Stimulated activated naive B cell treated with anti-CD40 and anti-IgM and Interleukin-4, amounts not matched to agents 10 μg/mL and 1 μg/mL and 100 μg/mL, for 72 hours (primary cell): ENCODE measurements around the gene IL24.
"Not testable (repeated sequence)": the region's sequence is repeated elsewhere in the genome, so short reads cannot be mapped to it uniquely, and the experiment has no call there.

ENCODE experiments used
- ATAC-seq, 2 donors: fragments of 150-1000 bp; cut with Tn5 transposase; replicated peaks; 2 replicates each; pipeline ENCODE4 v1.10.0; 2021; ENCODE audit warnings: moderate library complexity in 1 of 2
- DNase-seq: peaks from one replicate; pipeline ENCODE4 v3.0.0; 2021
- H3K27ac Mint-ChIP-seq: one replicate; pipeline ENCODE4 v1.8.0; 2022; ENCODE audit warnings: mild to moderate bottlenecking, mixed read lengths
- H3K27me3 Mint-ChIP-seq, 2 donors: one replicate each; pipeline ENCODE4 v1.8.0; 2022; ENCODE audit warnings: mixed read lengths in 2 of 2
- H3K36me3 Mint-ChIP-seq, 2 donors: one replicate each; pipeline ENCODE4 v1.8.0; 2022; ENCODE audit warnings: mixed read lengths in 2 of 2, mild to moderate bottlenecking in 1 of 2
- H3K4me1 Mint-ChIP-seq, 2 donors: one replicate each; pipeline ENCODE4 v1.8.0; 2022; ENCODE audit warnings: mixed read lengths in 2 of 2, mild to moderate bottlenecking in 1 of 2
- H3K4me3 Mint-ChIP-seq, 2 donors: one replicate each; pipeline ENCODE4 v1.8.0; 2022; ENCODE audit warnings: mild to moderate bottlenecking in 2 of 2, mixed read lengths in 2 of 2, moderate library complexity in 1 of 2
- H3K9me3 Mint-ChIP-seq, 2 donors: one replicate each; pipeline ENCODE4 v1.8.0; 2022; ENCODE audit warnings: mixed read lengths in 2 of 2, mild to moderate bottlenecking in 1 of 2

The IL24 gene

DNA sequence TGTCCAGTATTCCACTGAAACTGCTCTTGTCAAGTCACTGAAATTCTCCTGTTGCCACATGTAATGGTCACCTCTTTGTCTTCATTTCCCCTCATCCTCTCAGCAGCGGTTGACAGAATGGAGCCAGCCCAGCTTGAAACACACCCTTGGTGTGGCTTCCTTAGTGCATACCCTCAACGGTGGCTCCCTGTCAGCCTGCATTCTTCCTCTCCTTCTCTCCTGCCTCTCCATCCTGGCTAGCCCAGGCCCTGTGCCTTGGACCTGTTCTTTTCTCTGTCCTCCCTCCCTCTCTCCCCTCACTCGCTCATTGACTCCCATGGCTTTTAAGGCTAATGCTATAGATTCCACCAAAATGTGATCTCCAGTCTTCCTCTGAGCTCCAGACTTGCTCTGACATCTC lies 20.8 kb downstream of the IL24 start:
- Mint-ChIP-seq H3K27ac (peak overlapping the region; percentile 85), H3K4me3 (no peak overlapping the region), H3K36me3 (peaks cover 64 to 71% of the 10 kb centered on the region in 2 donors), H3K9me3 (no peaks in the 10 kb centered on the region), H3K27me3 (no peaks in the 10 kb centered on the region), H3K4me1 (peaks cover 65% of the 10 kb centered on the region in 2 donors)
- ATAC-seq (no peak), DNase-seq (no peak)

DNA sequence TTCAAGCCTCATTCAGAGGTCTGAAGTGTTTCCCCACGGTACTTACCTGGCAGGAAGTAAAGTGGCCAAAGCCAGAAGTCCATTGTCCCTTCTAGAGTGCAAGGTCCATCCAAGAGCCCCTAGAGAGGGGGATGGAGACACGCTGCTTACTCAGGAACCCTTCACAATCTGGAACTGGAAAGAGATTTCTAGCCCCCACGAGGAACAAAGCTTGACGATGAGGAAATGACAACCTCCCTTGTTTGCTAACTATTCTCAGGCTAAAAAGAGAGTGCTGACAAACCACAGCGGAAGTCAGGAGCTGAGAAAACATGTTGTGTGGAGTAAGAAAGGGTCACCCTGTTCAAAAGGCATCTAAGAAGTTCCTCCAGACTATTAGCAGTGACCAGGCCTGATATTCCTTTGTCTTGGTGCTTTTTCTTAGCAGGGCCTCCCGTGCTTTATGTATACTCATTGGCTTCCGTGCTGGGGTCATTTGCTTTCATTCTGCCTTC lies 24.6 kb downstream of the IL24 start, which contains the start of gene FCMR:
TSS of gene FCMR (minus strand) at position 170 of the 494 bp plus-strand sequence. CDS start at position 83, 87 bp downstream.
- peaks cover 33% of the 10 kb centered on the region in 2 donors for H3K36me3 Mint-ChIP-seq
- ATAC-seq, result peak; percentile 4 to 5
- peaks cover 27 to 33% of the 10 kb centered on the region in 2 donors for H3K4me1 Mint-ChIP-seq
- no peak within 1 kb of the TSS for H3K27ac Mint-ChIP-seq
- no peaks in the 10 kb centered on the region for H3K27me3 Mint-ChIP-seq
- no peaks in the 10 kb centered on the region for H3K9me3 Mint-ChIP-seq
- no peak within 1 kb of the TSS for H3K4me3 Mint-ChIP-seq
- DNase-seq, result peak; percentile 53

DNA sequence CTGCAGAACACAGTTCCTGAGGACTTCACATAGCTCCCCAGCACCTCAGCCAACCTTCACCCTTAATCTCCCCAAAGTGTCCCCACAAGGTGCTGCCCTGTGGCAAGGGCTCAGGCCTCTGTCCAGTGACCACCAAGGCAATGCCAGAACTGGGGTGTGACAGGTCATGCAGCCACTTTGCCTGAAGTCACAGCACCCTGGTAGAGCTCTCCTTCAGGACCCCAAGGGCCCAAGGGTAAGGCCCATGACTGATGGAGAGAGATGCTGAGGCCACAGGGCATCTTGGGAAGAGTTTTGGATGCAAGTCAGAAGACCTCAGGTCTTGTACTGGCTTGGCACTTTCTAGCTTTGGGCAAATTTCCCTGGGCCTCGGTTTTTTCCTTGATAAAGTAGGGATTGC lies 25.3 kb downstream of the IL24 start:
- no peaks in the 10 kb centered on the region for H3K9me3 Mint-ChIP-seq
- no peaks in the 10 kb centered on the region for H3K27me3 Mint-ChIP-seq
- no peak overlapping the region for H3K4me3 Mint-ChIP-seq
- H3K27ac Mint-ChIP-seq, result no peak overlapping the region
- DNase-seq (no peak), ATAC-seq (no peak)
- peaks cover 27 to 28% of the 10 kb centered on the region in 2 donors for H3K36me3 Mint-ChIP-seq
- H3K4me1 Mint-ChIP-seq, result peaks cover 23 to 29% of the 10 kb centered on the region in 2 donors

DNA sequence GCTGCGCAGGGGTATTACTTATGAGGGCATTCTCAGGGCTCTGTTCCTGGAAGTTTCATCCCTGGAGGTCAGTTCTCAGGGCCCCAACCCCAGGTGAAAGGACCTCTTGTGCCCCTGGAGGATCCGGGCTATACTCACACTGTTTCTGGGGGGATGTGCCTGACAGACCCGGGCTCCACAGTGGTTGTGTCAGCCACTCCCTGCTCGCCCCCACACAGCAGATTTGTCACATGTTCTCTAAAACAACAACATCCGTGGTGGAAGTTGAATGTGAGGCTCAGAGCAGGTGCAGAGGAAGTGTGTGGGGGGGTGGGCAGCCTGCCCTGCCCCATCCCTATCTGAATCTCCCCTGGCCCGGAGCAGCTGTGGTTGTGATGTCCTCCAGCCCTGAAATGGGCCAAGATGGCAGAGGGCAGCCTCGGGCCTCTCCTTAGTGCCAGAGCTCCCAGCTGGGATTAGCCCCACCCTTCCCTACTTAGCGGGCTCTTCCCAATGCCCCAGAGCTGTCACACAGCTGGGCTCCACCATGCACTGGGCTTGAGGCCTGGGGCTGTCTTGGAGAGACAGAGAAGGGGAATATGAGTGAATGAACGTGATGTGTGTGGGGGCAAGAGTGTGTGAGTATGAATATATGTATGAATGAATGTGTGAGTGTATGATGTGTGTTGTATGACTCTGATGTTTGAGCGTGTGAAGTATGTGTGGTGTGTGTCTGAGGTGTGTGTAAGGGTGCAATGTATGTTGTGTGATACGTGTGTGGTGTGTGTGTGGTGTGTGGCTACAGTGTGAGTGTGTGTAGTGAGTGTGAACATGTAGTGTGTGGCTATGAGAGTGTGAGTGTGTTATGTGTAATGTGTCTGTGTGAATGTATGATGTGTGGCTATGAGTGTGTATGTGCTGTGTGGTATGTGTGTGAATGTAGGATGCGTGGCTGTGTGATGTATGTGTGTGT lies 26.0 kb downstream of the IL24 start:
- DNase-seq (peak; percentile 83), ATAC-seq (peak; percentile 54 to 69)
- Mint-ChIP-seq H3K27me3 (no peaks in the 10 kb centered on the region), H3K27ac (no peak overlapping the region), H3K4me1 (peaks cover 22 to 29% of the 10 kb centered on the region in 2 donors), H3K4me3 (no peak overlapping the region), H3K9me3 (no peaks in the 10 kb centered on the region), H3K36me3 (peaks cover 20 to 21% of the 10 kb centered on the region in 2 donors)

DNA sequence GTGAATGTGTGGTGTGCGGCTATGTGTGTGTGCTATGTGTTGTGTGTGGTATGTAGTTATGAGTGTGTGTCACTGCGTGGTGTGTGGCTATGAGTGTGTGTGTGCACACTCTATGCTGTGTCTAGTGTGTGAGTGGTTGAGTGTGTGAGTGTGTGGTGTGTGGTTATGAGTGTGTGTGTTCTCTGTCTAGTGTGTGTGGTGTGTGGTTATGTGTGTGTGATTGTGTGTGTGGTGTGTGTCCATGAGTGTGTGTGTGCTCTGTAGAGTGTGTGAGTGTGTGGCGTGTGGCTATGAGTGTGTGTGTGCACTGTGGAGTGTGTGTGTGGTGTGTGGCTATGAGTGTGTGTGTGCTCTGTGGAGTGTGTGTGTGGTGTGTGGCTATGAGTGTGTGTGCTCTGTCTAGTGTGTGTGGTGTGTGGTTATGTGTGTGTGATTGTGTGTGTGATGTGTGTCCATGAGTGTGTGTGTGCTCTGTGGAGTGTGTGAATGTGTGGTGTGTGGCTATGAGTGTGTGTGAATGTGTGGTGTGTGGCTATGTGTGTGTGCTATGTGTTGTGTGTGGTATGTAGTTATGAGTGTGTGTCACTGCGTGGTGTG lies 26.8 kb downstream of the IL24 start:
- H3K27me3 Mint-ChIP-seq, H3K9me3 Mint-ChIP-seq, ATAC-seq, H3K4me3 Mint-ChIP-seq, DNase-seq, H3K27ac Mint-ChIP-seq: not testable (repeated sequence)
- H3K4me1 Mint-ChIP-seq, result peaks cover 18 to 31% of the 10 kb centered on the region in 2 donors
- H3K36me3 Mint-ChIP-seq, result peaks cover 15 to 18% of the 10 kb centered on the region in 2 donors

DNA sequence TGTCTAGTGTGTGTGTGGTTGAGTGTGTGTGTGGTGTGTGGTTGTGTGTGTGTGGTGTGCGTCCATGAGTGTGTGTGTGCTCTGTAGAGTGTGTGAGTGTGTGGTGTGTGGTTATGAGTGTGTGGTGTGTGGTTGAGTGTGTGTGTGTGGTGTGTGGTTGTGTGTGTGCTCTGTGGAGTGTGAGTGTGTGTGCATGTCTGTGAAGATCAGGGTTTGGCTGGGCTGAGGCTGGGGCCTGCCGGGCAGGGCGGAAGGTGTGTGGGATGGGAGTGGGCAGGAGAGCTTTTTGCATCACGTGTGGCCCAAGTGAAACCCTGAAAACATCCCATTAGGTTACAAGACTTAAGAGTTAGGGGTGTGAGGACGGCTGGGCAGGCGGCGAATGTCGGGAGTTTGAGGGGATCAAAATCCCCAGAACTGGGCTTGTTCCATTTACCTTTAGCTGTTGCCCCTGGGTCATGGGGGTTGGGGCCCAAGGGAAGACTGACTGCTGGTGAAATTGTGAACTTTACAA lies 27.4 kb downstream of the IL24 start:
- peaks cover 20 to 35% of the 10 kb centered on the region in 2 donors for H3K4me1 Mint-ChIP-seq
- peaks cover 16 to 18% of the 10 kb centered on the region in 2 donors for H3K36me3 Mint-ChIP-seq
- DNase-seq (peak; percentile 80), ATAC-seq (peak; percentile 39 to 45)
- no peaks in the 10 kb centered on the region for H3K27me3 Mint-ChIP-seq
- no peaks in the 10 kb centered on the region for H3K9me3 Mint-ChIP-seq
- no peak overlapping the region for H3K27ac Mint-ChIP-seq
- H3K4me3 Mint-ChIP-seq, result no peak overlapping the region

DNA sequence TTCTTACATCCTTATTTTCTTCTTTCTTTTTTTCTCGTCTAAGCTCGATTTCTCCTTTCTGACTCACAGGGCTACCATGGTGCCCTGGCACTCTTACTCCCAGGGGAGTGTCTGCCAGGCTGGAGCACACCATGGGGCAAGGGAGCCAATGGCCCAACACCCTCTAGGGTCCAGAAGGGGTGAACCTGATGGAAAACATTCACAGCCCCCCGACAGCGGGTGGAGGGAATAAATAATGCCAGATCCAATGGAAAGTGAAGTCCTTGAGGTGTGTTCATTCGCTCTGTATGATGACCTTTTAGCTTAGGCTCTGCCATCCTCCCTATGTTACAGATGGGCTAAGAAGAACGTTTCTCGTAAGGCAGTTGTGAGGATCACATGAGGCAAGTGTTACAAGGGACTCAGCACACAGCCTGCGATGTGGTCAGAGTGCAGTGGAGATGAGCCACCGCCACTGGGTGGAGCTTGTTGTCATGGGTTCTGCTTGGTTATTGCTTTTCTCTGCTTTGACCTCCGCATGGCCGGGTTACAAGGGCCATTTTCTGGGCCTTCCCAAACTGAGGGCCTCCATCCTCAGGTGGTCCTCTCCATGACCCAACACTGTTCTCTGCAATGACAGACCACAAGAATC lies 28.0 kb downstream of the IL24 start:
- H3K36me3 Mint-ChIP-seq, result peaks cover 11 to 15% of the 10 kb centered on the region in 2 donors
- H3K4me3 Mint-ChIP-seq, result no peak overlapping the region
- no peak overlapping the region for H3K27ac Mint-ChIP-seq
- no peaks in the 10 kb centered on the region for H3K27me3 Mint-ChIP-seq
- H3K9me3 Mint-ChIP-seq, result no peaks in the 10 kb centered on the region
- DNase-seq (peak; percentile 84), ATAC-seq (peak; percentile 74)
- H3K4me1 Mint-ChIP-seq, result peaks cover 24 to 39% of the 10 kb centered on the region in 2 donors

DNA sequence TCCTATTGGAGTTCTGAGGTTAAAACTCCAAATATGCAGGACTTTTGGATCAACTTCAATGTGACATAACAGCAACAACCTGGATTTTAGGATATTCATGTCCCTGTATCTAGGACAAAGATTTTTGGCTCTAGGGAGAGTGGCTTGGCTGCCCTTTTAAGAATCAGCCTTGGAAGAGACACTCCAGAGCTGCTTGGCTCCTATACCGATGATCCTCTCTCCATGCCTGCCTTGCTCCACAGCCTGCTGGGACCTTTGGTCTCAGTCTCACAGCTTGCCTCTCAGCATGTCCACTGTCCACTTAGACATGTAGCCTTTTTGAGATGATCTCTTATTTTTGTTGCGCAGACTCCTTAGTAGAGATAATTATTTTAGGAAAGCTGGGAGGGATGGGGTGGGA lies 29.0 kb downstream of the IL24 start:
- H3K36me3 Mint-ChIP-seq, result peaks cover 3 to 6% of the 10 kb centered on the region in 2 donors
- no peak overlapping the region for H3K4me3 Mint-ChIP-seq
- ATAC-seq, result no peak
- no peaks in the 10 kb centered on the region for H3K9me3 Mint-ChIP-seq
- H3K27ac Mint-ChIP-seq, result no peak overlapping the region
- H3K4me1 Mint-ChIP-seq, result peaks cover 30 to 46% of the 10 kb centered on the region in 2 donors
- H3K27me3 Mint-ChIP-seq, result no peaks in the 10 kb centered on the region
- DNase-seq, result no peak

DNA sequence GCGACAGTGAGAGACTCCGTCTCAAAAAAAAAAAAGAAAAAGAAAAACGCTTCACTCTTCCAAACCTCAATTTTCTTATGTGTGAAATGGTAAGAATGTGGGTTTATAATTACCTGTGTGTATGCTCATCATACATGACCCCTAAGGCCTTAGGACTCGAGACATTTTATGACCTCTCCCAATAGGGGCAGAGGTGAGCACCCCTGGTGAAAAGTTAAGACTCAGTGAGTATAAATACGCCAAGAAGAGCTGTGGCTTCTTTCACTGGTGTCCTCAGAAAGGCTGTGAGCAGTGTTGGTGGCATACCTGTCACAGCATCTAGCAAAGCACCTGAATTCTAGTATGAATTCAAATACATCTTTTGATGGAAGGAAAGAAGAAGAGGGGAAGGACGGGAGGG lies 32.3 kb downstream of the IL24 start:
- ATAC-seq, result no peak
- H3K9me3 Mint-ChIP-seq, result no peaks in the 10 kb centered on the region
- peaks cover 3% of the 10 kb centered on the region in 2 donors for H3K36me3 Mint-ChIP-seq
- peak overlapping the region; percentile 99 for H3K27ac Mint-ChIP-seq
- no peak for DNase-seq
- H3K27me3 Mint-ChIP-seq, result no peaks in the 10 kb centered on the region
- peak overlapping the region; percentile 84 for H3K4me3 Mint-ChIP-seq
- H3K4me1 Mint-ChIP-seq, result peaks cover 49 to 70% of the 10 kb centered on the region in 2 donors

DNA sequence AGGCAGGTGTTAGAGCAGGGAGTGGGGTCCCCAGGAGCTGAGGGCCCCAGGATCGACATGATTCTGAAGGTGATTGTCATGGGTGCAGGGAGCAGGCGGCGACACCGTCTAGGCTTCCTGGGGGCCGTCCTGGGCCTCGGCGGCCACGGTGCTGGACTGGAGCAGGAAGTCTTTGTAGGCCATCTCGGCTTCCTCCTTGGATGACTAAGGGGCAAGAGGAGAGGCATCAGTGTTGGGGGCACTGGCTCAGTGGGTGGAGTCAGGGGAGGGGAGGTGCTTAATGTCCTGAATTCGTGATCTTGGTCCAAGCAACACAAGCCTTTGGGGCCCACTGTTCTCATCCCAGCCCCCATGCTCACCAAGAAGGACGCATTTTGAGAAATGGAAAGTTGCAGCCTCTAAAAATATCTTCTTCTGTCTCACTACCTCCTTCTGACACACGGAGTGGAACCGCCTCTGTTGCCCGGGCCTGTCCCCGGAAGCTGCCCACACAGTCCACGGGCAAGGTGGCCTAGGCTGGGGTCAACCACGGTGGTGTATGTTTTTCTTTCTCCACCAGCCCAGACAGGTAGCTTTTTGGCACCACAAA lies 33.1 kb downstream of the IL24 start:
- H3K27ac Mint-ChIP-seq, result peak overlapping the region; percentile 99
- no peaks in the 10 kb centered on the region for H3K27me3 Mint-ChIP-seq
- peaks cover 52 to 73% of the 10 kb centered on the region in 2 donors for H3K4me1 Mint-ChIP-seq
- ATAC-seq, result peak; percentile 86 to 90
- H3K36me3 Mint-ChIP-seq, result peaks cover 3% of the 10 kb centered on the region in 2 donors
- no peaks in the 10 kb centered on the region for H3K9me3 Mint-ChIP-seq
- H3K4me3 Mint-ChIP-seq, result peak overlapping the region; percentile 84
- DNase-seq, result peak; percentile 93

DNA sequence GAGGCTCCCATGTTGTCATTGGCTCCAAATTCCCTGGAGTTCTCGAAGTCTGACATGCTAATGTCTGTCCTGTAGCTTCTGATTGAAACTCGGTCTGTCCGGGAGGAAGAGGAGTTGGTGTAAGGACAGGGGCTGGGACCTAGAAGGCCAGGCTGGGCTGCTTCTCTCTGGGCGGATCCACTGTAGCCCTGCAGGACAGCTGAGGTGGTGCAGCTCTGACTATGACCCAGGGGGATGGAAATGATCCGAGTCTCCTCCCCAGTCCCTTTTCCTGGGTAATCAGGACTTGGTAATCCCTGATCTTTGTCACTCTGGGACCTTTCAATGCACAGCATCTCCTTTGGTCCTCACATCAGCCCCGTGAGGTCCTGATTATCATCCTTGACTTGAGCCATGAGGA lies 34.5 kb downstream of the IL24 start:
- Mint-ChIP-seq H3K27ac (peak overlapping the region; percentile 99), H3K9me3 (no peaks in the 10 kb centered on the region), H3K4me1 (peaks cover 53 to 74% of the 10 kb centered on the region in 2 donors), H3K36me3 (peaks cover 3% of the 10 kb centered on the region in 2 donors), H3K4me3 (peak overlapping the region; percentile 17 to 84), H3K27me3 (no peaks in the 10 kb centered on the region)
- DNase-seq (no peak), ATAC-seq (no peak)

DNA sequence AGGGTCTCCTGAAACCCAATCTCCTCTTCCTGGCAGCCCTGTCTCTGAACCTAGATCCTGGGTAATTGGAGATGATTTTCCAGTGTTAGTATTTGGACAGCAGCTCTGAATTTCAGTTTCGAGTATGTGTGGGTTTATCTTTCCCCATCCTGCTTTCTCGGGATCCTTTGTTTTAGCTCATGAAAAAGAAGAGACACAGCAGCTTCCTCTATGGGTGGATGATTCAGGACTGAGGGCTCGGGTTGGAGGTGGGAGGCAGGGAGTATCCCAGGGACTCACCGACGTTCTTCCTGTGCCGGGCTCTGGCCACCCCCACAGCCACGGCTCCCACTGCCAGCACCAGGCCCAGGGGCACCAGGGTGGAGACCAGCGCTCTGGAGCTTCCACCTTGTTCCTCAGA lies 34.9 kb downstream of the IL24 start:
- Mint-ChIP-seq H3K4me1 (peaks cover 53 to 74% of the 10 kb centered on the region in 2 donors), H3K4me3 (peak overlapping the region; percentile 17 to 43), H3K27ac (peak overlapping the region; percentile 99), H3K9me3 (no peaks in the 10 kb centered on the region), H3K36me3 (peaks cover 3% of the 10 kb centered on the region in 2 donors), H3K27me3 (no peaks in the 10 kb centered on the region)
- no peak for ATAC-seq
- no peak for DNase-seq

DNA sequence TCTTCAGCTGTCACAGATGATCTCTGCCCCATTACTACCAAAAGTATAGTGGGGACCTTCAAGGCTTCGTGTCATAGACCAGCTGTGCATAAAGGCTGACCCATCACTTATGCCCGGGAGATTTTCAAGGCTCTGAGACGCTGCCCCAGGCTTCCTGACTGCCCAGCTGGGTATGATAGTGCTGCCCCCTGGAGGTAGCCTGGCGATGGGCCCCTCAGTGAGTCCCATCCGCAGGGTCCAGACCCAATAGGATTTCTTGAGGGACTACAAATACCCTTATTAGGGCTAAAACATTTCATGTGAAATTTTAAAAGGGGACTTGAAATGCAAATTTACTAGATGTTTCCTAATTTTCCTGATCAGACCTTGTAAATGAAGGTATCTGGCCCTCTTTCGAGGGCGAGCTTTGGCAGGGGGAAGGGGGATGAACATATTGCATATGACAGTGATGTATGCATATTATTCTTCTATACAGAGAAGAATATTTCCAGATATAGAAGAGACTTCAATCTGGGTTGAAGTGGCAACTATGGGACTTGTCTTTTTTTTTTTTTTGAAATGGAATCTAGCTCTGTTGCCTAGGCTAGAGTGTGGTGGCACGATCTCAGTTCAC lies 36.2 kb downstream of the IL24 start:
- H3K9me3 Mint-ChIP-seq, result no peaks in the 10 kb centered on the region
- peak; percentile 57 for DNase-seq
- H3K36me3 Mint-ChIP-seq, result peaks cover 3% of the 10 kb centered on the region in 2 donors
- peak overlapping the region; percentile 99 for H3K27ac Mint-ChIP-seq
- H3K4me3 Mint-ChIP-seq, result no peak overlapping the region
- H3K27me3 Mint-ChIP-seq, result no peaks in the 10 kb centered on the region
- peaks cover 45 to 61% of the 10 kb centered on the region in 2 donors for H3K4me1 Mint-ChIP-seq
- ATAC-seq, result peak; percentile 18 to 23
